Smooth muscle cell (in vitro differentiated cells): ENCODE data around the gene ZNF544. TPM values are rescaled to one million over a fixed set of nuclear protein-coding genes. Genes with fewer than 3 reads are reported as not detected.
"Not testable (repeated sequence)": the region's sequence is repeated elsewhere in the genome, so short reads cannot be mapped to it uniquely, and the experiment has no call there.

Experiments used
- DNase-seq: peaks from one replicate; lab custom pipeline; 2025; ENCODE audit not compliant: unreplicated experiment; lab: John Stamatoyannopoulos, UW
- H2AFZ ChIP-seq: fragments of 200-600 bp; sonication (generic); 2 replicates; pipeline ENCODE4 v1.6.0; 2016; ENCODE audit warnings: antibody characterized with exemption, low read depth, mild to moderate bottlenecking
- H3F3A ChIP-seq: fragments of 200-600 bp; sonication (generic); 2 replicates; pipeline ENCODE4 v1.6.0; 2017; ENCODE audit warnings: antibody characterized with exemption, low read depth
- H3K27ac ChIP-seq: fragments of 200-600 bp; sonication (generic); 2 replicates; pipeline ENCODE4 v1.5.1; 2016; ENCODE audit warnings: low read depth, mild to moderate bottlenecking
- H3K27me3 ChIP-seq: fragments of 200-600 bp; sonication (generic); 2 replicates; pipeline ENCODE4 v1.6.1; 2016; ENCODE audit warnings: low read depth, mild to moderate bottlenecking
- H3K36me3 ChIP-seq: fragments of 200-600 bp; sonication (generic); 2 replicates; pipeline ENCODE4 v1.5.1; 2016; ENCODE audit warnings: low read depth
- H3K4me1 ChIP-seq: fragments of 200-600 bp; sonication (generic); 2 replicates; pipeline ENCODE4 v1.5.1; 2016; ENCODE audit warnings: low read depth
- H3K4me2 ChIP-seq: fragments of 200-600 bp; sonication (generic); 2 replicates; pipeline ENCODE4 v1.6.0; 2016; ENCODE audit warnings: mild to moderate bottlenecking
- H3K4me3 ChIP-seq: fragments of 200-600 bp; sonication (generic); 2 replicates; pipeline ENCODE4 v1.5.1; 2016; ENCODE audit warnings: mild to moderate bottlenecking
- H3K79me2 ChIP-seq: fragments of 200-600 bp; sonication (generic); 2 replicates; pipeline ENCODE4 v1.6.0; 2016; ENCODE audit warnings: low read depth, mild to moderate bottlenecking
- H3K9ac ChIP-seq: fragments of 200-600 bp; sonication (generic); 2 replicates; pipeline ENCODE4 v1.6.0; 2016; ENCODE audit warnings: low read depth
- H3K9me3 ChIP-seq: fragments of 200-600 bp; sonication (generic); replicated peaks from 2 replicates; pipeline ENCODE4 v1.5.1; 2016; ENCODE audit warnings: low read depth
- H4K20me1 ChIP-seq: fragments of 200-600 bp; sonication (generic); 2 replicates; pipeline ENCODE4 v1.6.0; 2016; ENCODE audit warnings: low read depth
- WGBS: methylation state at CpG from one replicate; pipeline ENCODE4 v1.1.7; 2016; ENCODE audit warnings: low lambda C conversion rate; 5-methylcytosine and 5-hydroxymethylcytosine counted together
- polyA plus RNA-seq: library from polyadenylated mRNA; unstranded; fragments of >200 nt; fragmentation: Nextera tagmentation; extraction: Ambion mirVana; gene quantifications from 2 replicates; pipeline ENCODE4 v1.2.1, GENCODE V29; 2016
- total RNA-seq: library from RNA; depleted of rRNA; stranded (reverse); fragments of >200 nt; gene quantifications from 2 replicates; pipeline ENCODE4 v1.2.3, GENCODE V29; 2014
- TF ChIP-seq, protein P1 (sequence below): fragments of 200-600 bp; sonication (generic); IDR thresholded peaks from 2 replicates; pipeline ENCODE4 v1.5.1; 2017; ENCODE audit warnings: borderline replicate concordance, mild to moderate bottlenecking, antibody characterized with exemption; ENCODE audit not compliant: insufficient read depth, poor library complexity, severe bottlenecking

Gene ZNF544
- total and polyA plus RNA-seq, 2 experiments from 2014 or later, result 12.9 to 144 TPM

DNA sequence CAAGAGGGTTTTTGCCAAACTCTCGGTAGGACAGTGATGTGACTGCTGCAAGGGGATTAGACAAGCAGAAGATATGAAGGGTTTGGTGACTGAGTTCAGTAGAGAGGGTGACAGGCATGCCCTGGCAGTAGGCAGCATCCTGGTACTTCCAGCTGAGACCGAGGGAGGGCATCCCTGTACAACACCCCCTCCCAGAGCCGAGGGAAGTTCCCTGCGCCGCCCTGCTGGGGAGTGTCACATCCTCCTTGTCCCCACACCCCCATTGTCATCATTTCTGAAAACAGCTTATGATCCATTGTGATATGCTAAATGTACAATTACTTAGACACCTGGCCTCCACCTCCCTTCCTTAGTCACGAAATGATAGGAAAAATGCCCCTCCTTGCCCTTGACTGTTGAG lies 14.6 kb downstream of the ZNF544 start:
- WGBS, result 100% methylated on average over 6 of the region's 6 CpGs
- TF ChIP-seq, protein P1, sequence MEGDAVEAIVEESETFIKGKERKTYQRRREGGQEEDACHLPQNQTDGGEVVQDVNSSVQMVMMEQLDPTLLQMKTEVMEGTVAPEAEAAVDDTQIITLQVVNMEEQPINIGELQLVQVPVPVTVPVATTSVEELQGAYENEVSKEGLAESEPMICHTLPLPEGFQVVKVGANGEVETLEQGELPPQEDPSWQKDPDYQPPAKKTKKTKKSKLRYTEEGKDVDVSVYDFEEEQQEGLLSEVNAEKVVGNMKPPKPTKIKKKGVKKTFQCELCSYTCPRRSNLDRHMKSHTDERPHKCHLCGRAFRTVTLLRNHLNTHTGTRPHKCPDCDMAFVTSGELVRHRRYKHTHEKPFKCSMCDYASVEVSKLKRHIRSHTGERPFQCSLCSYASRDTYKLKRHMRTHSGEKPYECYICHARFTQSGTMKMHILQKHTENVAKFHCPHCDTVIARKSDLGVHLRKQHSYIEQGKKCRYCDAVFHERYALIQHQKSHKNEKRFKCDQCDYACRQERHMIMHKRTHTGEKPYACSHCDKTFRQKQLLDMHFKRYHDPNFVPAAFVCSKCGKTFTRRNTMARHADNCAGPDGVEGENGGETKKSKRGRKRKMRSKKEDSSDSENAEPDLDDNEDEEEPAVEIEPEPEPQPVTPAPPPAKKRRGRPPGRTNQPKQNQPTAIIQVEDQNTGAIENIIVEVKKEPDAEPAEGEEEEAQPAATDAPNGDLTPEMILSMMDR, result no peak
- Histone ChIP-seq H3K79me2 (no peaks in the 10 kb centered on the region), H3K27ac (no peak overlapping the region), H3K36me3 (peaks cover 43% of the 10 kb centered on the region), H3K4me1 (no peaks in the 10 kb centered on the region), H3K4me2 (no peak overlapping the region), H3K9me3 (peaks cover 12% of the 10 kb centered on the region), H3F3A (no peaks in the 10 kb centered on the region), H4K20me1 (no peaks in the 10 kb centered on the region), H3K27me3 (no peaks in the 10 kb centered on the region), H2AFZ (no peak overlapping the region), H3K4me3 (no peak overlapping the region), H3K9ac (no peak overlapping the region)
- DNase-seq, result no peak

DNA sequence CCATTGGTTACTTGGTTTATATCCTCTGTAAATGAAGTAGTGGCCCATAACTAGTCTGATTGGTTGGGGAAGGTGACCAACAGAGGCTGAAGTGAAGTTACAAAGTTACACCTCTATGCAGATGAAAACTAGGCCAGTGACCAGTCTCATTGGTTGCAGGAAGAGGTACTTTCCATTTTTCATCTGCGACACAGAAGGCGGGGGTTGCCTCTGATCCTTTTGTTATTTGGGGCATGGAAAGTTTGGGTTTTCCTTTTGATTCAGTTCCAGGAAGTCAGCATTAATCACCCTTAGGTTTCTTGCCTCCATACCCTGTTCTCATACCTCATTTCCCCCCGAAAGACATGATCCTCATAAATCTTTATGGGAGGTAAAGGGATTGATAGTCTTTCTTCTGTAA lies 20.2 kb downstream of the ZNF544 start:
- Histone ChIP-seq H3K27ac (no peak overlapping the region), H3K9ac (no peak overlapping the region), H3F3A (peaks cover 3% of the 10 kb centered on the region), H3K36me3 (peaks cover 96% of the 10 kb centered on the region), H3K27me3 (no peaks in the 10 kb centered on the region), H3K4me1 (no peaks in the 10 kb centered on the region), H3K9me3 (peaks cover 67% of the 10 kb centered on the region), H3K4me2 (no peak overlapping the region), H4K20me1 (no peaks in the 10 kb centered on the region), H3K4me3 (peak overlapping the region; percentile 2), H2AFZ (no peak overlapping the region), H3K79me2 (no peaks in the 10 kb centered on the region)
- no peak for DNase-seq
- TF ChIP-seq, protein P1, result no peak
- WGBS, result 95% methylated on average over 3 of the region's 3 CpGs

DNA sequence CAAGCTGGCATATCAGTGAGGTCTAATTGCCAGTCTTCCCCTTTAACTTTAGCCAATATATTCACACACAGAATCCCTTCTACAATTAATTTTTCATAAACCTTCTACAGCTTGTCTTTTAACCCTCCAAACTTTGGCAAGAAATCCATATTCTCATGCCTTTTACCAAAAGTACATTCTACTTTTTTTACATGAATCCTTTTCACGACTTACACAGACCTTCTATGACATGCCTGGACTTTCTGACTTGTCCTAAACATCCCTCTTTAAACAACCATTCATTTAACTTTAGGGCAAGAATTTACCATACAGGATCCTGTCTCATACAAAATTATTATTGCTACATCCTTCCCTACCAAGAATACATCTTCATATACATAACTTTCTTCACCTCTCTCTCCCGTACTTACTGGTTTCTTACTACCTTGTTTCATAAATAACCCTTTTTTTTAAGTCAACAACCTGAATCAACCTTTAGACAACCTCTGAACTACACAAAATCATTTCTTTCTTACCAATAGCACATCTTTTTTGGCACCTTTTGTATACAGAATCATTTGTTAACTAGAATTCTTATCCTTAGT lies 23.5 kb downstream of the ZNF544 start:
- H3K4me2 ChIP-seq, result no peak overlapping the region
- H3K36me3 ChIP-seq, result peaks cover 87% of the 10 kb centered on the region
- H3K9me3 ChIP-seq, result peaks cover 91% of the 10 kb centered on the region
- no peak overlapping the region for H3K9ac ChIP-seq
- 97% methylated on average over 2 of the region's 2 CpGs for WGBS
- no peaks in the 10 kb centered on the region for H3K79me2 ChIP-seq
- no peak overlapping the region for H3K27ac ChIP-seq
- peaks cover 3% of the 10 kb centered on the region for H3F3A ChIP-seq
- H4K20me1 ChIP-seq, result no peaks in the 10 kb centered on the region
- no peak for DNase-seq
- no peak overlapping the region for H2AFZ ChIP-seq
- TF ChIP-seq, protein P1, result no peak
- no peaks in the 10 kb centered on the region for H3K27me3 ChIP-seq
- no peaks in the 10 kb centered on the region for H3K4me1 ChIP-seq
- H3K4me3 ChIP-seq, result no peak overlapping the region

DNA sequence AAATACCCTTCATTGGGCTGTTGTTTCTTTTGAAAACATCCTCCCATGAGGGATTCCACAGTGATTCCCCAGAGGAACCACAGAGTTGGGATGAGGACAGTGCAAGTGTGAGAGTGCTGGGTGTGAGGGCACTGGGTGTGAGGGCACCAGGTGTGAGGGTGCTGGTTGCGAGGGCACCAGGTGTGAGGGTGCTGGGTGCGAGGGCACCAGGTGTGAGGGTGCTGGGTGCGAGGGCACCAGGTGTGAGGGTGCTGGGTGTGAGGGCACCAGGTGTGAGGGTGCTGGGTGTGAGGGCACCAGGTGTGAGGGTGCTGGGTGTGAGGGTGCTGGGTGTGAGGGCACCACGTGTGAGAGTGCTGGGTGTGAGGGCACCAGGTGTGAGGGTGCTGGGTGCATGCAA lies 29.5 kb downstream of the ZNF544 start:
- peaks cover 85% of the 10 kb centered on the region for H3K36me3 ChIP-seq
- H3K9ac ChIP-seq, H3K4me2 ChIP-seq, H3K79me2 ChIP-seq, H3K4me3 ChIP-seq, H3K4me1 ChIP-seq, H2AFZ ChIP-seq, H4K20me1 ChIP-seq, H3K27ac ChIP-seq, H3K27me3 ChIP-seq, DNase-seq: not testable (repeated sequence)
- peaks cover 20% of the 10 kb centered on the region for H3F3A ChIP-seq
- H3K9me3 ChIP-seq, result peaks cover 89% of the 10 kb centered on the region
- 100% methylated on average over 2 of the region's 4 CpGs for WGBS
